Medulla oblongata (tissue), 1 donor: ENCODE data around the gene LPGAT1.
A peak's percentile ranks its signal among the peaks of the same experiment; 100 is the strongest.

Experiments
- DNase-seq: peaks from one replicate; pipeline ENCODE4 v3.0.0-alpha.2; 2015; ENCODE audit errors: extremely low spot score

The LPGAT1 gene

DNA sequence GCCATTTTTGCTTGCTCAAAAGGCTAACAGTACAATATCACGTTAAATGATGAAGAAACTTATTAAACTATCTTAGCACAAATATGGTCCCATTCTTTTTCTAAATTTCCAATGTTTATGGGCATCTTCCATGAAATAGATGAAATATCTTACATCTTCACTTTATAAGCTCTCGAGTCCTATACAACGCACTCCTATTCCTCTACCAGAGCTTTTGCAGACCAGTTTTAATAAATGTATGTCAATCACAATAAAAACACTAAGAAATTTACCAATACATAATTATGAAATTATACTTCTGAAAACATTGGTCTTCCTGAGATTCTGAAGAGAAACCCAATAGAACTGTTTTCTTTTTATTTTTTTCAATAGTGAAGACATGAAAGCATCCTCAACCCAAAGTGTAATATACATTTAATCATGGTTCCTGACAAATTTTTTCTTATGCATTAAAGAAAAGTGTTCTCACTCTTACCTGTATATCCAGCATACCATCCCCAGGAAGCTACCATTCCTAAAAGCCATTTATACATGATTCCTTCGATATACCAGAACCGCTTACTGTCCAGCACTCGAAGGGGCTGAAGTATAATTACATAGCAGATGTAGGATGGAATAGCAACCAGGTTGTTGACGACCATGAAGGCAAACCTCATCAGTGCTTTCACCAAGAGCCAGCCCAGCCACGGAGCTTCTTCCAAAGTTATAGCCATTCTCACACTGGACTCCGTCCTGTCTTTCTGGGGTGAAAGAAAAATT lies 1.8 kb downstream of the LPGAT1 start:
- peak; percentile 12 for DNase-seq

DNA sequence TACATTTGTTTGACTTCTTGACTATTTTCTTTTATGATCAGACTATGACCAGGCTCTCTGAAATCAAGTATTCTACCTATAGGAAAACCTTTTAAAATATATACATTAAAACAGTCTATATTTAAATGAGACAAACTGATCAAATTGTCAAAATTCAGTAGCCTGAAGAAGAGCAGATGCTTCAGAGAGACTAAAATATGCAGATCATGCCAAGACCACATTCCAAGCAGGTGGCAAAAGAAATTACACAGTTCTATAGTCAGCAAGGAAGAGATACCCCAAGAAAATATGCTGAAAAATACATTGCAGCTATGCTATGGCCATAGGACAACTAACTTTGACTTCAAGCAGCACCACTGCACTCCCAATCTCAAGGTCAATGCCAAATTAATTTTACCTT lies 3.5 kb downstream of the LPGAT1 start:
- no peak for DNase-seq

DNA sequence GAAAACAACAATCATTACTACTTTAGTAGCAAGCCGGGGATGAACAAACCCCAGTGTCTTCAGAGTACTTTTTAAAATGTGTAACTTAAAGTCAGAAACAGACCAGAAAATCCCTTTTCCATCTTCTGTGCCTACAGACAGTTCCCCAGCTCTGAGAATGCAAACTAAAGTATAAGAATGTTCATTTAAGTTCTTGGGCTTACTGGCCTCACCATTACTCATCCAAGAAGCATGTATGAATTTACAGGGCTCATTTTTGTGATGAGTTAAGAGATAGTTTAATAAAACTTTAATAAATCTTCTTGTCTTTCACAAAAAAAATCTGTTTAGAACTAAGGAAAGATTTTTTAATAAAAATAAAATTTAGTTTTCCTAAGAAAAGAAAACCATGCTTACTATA lies 4.6 kb downstream of the LPGAT1 start:
- DNase-seq, result no peak

DNA sequence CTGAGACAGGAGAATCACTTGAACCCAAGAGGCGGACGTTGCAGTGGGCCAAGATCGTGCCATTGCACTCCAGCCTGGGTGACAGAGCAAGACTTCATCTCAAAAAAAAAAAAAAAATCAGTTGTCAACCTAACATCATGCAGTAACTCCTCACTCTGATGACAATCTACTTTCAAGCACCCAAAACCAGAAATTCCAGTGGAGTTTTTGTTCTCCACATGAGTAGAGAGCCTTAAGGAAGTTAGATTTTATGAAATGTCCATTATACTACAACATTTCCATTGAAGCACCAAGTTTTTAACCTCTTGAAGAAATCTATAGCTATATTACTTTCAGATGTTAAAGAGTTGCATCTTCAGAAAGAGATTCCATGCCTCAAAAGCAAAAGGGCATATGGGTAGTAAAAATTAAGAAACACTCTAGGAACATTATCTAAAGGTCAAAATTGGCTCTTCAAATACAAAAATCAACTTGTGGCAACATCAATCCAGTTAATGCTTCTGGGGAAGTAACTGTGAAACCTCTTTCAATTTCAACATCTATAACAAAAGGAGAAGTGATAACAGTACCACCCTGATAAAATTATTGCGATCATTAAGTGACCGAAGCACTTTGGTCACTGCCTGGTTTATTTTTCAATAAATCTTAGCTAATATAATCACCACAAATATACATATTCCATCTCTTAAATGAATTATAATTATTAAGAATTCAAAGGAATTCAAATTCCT lies 7.7 kb downstream of the LPGAT1 start:
- no peak for DNase-seq

DNA sequence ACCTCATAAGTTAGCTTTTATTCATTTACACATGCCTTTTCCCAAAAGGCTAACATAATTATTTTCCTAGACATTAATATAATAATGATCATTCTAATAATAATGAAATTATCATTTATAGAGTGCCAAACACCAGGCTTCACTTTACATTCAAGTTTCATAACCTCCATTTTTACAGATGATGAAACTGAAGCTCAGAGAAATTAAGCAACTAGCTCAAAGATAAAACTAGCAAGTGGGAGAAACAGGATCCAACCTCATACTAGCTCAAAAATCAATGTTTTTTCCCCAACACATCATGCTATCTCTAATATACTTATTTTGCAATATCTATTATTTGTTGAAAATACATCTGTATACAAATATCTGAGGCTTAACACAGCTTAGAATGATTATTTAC lies 14.0 kb downstream of the LPGAT1 start:
- DNase-seq, result no peak

DNA sequence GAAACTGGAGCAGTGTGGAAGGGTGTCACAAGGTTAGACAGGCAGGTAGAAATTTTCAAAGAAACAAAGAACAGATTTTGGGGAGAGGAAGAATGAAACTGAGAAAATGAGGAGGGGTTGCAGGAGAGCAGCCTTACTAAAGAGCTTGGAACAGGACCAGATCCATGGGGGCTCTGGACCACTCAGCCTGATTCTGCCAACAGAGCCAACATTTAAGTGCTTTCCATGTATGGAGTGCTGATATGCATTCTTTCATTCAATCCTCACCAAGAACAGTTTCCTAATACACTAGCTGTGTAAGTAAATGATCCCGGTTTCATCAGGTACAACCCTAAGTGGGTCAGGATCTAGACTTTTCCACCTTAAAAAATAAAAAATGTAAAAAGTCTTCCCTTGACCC lies 16.2 kb downstream of the LPGAT1 start:
- DNase-seq, result no peak

DNA sequence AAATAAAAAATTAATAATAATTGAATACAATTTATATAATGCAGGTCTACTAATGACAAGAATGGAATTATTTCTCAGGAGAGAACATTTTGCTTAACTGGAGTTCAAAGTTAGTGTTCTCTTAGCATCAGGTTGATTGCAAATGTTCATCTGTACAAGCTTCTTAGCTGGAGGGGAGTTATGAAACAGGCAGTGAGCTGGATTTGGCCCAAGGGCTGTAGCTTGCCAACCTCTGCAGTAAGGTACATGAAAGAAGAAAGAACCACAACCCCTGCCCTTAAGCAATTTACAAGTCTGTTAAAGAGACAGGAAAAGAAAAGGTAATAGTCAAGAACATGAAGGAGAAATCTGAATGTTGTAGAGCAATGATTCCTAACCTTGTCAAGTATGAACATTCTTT lies 17.0 kb downstream of the LPGAT1 start:
- DNase-seq, result no peak

DNA sequence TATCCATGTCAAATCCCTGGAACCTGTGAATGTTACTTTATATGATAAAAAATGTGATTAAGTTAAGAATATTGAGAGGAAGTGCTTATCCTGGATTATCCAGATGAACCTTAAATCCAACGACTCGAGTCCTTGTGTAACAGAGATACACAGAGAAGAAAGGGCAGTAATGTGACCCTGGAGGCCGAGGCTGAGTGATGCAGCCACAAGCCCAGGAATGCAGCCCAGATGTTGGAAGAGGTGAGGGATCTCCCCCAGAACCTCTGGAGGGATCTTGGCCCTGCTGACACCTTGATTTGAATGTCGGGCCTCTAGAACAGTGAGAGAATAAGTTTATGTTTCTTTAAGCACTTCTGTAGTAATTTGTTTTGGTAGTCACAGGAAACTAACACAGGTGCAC lies 18.0 kb downstream of the LPGAT1 start:
- no peak for DNase-seq

DNA sequence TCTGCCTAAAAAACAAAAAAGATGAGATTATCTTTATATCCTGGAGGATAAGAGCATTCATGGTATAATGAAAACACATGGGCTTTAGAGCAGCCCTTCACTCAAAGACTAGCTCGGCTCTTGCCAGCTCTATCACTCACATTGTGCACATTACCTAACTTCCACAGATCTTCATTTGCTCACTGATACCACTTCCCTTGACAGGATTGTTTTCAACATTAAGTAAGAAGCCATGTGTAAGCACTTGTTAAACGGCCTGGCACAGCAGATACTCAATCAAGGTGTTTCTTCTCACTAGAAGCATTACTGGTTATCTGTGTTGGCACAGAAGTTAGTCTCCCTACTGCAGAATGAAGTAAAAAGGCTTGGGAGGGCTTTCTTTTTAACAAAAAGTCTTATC lies 18.7 kb downstream of the LPGAT1 start:
- no peak for DNase-seq

DNA sequence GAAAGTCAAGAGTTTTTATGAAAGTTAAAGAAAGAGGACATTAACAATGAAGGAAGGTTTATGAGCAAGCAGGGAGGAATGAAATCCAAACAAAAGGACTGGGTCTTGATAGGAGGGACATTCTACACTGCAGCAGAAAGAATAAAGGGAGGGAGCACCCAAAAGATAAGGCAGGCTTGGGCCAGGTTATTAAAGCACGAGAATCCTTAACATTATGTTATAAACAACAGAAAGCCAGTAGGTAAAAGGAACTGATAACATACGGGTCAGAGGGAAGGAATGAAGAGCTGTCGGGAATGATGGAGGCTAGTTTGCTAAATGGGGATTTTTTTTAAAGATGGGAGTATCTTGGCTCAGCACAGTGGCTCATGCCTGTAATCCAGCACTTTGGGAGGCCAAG lies 19.4 kb downstream of the LPGAT1 start:
- DNase-seq, result no peak

DNA sequence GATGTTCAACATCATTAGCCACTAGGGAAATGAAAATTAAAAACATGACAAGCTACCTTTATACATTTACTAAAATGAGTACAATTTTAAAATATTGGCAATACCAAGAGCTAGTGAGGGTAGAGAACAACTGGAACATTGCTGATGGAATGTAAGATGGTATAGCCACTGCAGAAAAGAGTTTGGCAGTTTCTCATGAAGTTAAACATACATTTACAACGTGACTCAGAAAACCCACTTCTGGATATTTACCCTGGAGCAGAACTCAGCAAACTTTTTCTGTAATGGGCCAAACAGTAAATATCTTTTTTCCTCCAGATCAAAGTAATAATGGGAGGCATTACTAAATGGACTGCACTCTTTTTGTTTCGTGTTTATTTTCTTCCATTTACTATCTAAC lies 22.1 kb downstream of the LPGAT1 start:
- DNase-seq, result no peak

DNA sequence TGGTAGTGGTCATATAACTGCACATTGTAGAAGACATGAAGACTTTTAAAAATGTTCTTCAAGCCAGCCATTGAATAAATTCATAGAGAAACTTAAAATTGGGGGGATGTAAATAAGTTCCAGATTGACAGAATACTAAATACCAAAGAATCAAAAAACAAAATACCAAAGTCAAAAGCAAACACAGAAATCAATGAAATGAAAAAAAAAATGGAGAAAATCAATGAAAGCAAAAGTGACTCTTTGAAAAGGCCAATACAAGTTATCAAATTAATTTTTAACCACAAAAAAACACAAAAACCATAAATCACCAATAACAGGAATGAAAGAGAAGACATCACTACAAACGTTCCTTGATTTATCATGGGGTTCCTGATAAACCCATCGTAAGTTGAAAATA lies 25.6 kb downstream of the LPGAT1 start:
- DNase-seq, result no peak

DNA sequence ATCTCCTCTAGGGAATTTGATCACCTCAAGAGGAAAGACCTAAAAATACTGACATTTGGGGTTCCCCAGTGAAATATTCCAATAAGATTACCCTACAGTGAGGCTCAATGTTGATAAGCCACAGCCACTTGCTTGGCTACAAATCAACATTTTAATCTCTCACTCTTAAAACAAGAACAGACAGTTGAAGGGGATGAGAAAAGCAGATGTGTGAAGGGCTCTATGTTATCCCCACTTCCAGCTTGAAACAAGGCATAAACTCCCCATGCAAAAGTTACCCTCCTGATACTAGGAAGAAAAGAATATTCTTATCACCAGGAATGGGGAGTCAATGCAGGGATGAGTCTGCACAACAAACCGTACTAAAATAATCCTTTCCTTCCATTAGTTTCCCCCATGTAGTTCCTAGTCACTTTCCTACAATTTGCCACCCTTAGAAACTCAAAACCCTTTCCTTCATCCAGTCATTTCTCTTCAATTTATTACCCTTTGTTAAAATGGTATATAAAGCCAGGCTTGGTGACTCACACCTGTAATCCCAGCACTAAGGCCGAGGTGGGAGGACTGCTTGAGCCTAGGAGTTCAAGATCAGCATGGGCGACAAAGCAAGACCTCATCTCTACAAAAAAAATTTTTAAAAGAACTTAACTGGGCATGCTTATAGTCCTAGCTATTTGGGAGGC lies 29.5 kb downstream of the LPGAT1 start:
- no peak for DNase-seq

DNA sequence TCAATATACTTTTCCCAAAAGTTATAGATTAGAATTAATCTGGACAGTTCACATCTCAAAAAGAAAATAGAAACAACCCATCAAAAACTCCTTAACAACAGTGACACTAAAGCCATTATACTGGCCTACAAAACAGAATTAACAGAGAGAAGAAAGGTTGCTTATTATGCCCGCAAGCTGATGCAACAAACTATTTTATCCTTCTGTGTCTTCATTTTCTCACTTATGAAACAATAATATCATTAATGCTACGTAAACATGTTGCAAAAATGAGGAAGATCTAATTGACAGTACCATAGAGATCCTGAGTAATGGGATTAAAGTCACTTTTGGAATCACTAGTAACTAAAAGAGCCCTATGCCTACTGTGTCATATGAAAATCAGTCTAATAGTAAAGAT lies 32.6 kb downstream of the LPGAT1 start:
- peak; percentile 49 for DNase-seq

DNA sequence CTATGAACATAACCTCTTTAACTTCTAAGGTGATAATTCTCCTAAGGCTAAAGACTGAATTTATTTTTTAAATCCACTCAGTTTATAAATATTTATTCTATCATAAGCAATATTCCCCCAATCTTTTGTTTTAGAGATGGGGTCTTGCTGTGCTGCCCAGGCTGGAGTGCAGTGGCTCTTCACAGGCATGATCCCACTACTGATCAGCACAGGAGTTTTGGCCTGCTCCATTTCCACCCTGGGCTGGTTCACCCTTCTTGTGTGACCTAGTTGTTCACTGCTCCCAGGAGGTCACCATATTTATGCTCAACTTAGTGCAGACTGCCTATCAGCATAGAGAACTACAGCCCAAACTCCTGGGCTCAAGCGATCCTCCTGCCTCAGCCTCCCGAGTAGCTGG lies 38.6 kb downstream of the LPGAT1 start:
- no peak for DNase-seq

DNA sequence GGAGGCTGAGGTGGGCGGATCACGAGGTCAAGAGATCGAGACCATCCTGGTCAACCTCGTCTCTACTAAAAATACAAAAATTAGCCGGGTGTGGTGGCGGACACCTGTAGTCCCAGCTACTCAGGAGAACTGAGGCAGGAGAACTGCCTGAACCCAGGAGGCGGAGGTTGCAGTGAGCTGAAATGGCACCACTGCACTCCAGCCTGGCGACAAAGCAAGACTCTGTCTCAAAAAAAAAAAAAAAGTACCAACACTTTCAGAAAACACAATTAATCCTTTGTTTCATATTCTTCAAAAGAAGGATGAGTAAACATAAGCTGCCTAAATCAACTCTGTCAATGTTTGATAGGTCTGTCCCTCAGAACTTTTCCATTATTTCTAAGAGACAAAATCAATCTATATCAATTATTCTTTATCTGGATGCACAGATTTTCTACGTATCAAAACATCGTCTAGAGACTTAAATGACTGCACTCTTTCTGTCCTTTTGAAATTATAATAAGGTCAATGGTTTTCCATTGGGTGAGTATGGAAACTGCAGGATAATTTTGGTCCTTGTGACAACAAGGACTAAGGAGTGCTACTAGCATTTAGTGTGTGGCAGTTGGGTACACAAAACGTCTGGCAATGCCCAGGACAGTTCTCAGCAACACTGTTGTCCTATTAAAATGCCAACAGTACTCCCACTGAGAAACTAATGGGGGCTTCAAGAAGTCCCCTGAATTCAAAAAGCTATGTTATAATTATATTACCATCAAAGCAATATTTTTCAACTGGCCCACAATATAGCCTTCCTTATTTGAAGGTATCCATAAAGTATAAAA lies 40.7 kb downstream of the LPGAT1 start:
- no peak for DNase-seq

DNA sequence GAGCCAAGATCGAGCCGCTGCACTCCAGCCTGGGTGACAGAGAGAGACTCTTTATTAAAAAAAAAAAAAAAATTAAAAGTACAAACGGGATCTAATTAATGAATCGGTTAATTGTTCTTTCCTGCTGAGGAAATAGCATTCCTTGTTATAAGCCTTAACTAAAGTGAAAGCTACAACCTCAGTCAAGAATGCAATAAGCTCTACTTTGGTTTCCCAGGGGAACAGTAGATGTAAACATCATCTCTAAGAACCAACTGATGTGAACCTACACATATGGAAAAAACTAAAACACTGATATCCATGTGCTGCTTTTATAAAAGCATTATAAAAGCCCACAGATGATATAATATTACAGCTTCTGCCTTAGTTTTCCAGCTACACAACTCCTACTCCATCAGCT lies 41.9 kb downstream of the LPGAT1 start:
- no peak for DNase-seq

DNA sequence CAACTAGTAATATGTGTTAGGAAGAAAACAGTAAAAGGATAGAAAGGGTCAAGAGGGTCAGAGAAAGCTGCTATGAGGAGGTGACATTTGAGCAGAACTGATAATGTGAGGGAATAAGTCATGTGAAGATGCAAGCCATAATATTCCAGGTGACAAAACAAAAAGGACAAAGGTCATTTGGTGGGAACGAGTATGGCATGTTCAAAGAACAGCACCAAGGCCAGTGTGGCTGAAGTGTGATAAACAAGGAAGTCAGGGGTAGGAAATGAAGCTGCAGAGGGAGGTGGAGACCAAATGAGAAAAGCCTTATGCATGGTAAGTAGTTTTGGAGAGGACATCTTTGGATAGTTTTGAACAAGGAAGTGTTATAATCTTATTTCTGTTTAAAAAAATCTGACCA lies 46.7 kb downstream of the LPGAT1 start:
- DNase-seq, result no peak

DNA sequence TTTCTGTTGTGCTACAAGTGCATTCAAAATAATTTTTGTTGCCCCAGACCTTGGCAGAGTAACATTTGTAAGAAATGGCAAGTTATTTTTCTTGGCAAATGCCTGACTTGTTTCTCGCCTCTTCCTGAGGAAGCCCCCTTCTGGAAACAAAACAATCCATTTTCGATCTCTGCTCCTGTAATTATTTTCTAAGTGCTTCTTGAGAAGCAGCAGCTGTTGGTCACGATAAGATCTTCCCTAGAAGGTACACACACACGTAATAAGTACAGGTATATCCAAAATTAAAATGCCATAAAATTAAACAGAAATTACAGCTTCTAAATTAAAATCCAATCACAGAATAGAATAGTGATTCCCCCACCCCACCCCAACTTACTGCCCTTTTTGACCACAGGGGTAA lies 47.3 kb downstream of the LPGAT1 start:
- no peak for DNase-seq

DNA sequence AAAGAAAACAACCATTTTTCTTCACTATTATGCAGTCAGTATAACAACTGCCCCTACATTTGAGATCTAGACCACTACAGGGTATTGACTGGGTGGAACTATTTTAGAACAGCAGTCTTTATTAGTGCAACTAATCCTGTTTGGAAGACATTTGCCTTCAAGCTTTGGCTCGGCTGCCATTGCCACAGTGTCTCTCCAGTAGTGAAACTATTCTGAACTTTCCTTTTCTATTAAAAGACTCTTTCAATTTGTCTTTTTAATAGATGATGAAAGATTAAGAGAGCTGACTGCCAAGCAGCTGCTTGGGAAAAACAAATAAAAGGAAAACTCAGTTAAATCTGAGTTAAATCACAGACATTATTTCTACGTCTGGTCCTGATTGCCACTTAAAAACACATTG lies 49.3 kb downstream of the LPGAT1 start:
- DNase-seq, result peak; percentile 43

DNA sequence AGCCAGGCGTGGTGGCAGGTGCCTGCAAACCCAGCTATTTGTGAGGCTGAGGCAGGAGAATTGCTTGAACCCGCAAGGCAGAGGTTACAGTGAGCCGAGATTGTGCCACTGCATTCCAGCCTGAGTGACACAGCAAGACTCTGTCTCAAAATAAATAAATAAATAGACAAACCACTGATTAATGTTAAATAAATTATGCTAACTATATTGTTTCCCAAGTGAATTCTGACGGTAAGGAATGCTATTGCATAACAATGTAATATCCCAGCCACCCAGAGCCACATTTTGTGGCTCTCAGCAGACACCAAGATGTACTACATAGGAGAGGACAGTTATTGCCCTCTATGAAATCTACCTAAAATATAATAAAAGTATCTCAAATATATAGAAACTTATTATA lies 55.4 kb downstream of the LPGAT1 start:
- DNase-seq, result no peak

DNA sequence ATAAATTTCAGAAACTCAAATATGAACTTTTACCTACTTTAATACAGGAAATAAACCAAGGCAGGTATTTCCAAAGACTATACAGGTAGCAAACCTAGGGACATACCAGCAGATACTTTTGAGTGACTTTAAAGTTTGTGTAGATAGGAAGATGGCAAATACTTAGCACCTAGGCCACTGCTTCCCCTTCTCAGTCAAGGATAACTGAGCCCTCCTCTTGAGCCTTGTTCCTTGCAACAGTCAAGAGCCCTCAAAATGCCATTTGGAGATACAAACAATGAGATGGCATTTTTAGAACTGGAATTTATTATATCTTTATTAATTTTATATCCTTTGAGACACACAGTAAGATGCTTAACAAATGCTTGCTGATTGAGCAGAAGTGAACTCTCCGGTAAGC lies 65.9 kb downstream of the LPGAT1 start:
- no peak for DNase-seq
